ENCODE data around the gene CDKN2D.
"Not testable (repeated sequence)": the region's sequence is repeated elsewhere in the genome, so short reads cannot be mapped to it uniquely, and the experiment has no call there.

The CDKN2D gene

GRCh38 chr19:10551698-10552301, 17.0 kb downstream of the CDKN2D start:
- DNase-seq, result peak; percentile 35

GRCh38 chr19:10551006-10551405, 17.8 kb downstream of the CDKN2D start:
- not testable (repeated sequence) for DNase-seq

GRCh38 chr19:10550336-10550735, 18.4 kb downstream of the CDKN2D start:
- DNase-seq, result no peak

GRCh38 chr19:10549733-10550132, 19.0 kb downstream of the CDKN2D start:
- DNase-seq, result no peak

GRCh38 chr19:10548746-10549276, 20.0 kb downstream of the CDKN2D start:
- no peak for DNase-seq

- DNase-seq, result no peak
These were observed 22.0 kb downstream of the CDKN2D start for GRCh38 chr19:10546817-10547216.

- no peak for DNase-seq
These were observed 24.0 kb downstream of the CDKN2D start for GRCh38 chr19:10544753-10545251.

- no peak for DNase-seq
These were observed 24.5 kb downstream of the CDKN2D start for GRCh38 chr19:10544242-10544752.

- peak; percentile 72 for DNase-seq
These were observed 25.1 kb downstream of the CDKN2D start, which contains the start of gene ATG4D for GRCh38 chr19:10543420-10544241. Gene ATG4D (plus strand): TSS chr19:10543904. CDS start chr19:10544091, 187 bp downstream.

GRCh38 chr19:10543059-10543419, 25.7 kb downstream of the CDKN2D start:
- DNase-seq, result no peak

GRCh38 chr19:10539016-10539415, 29.8 kb downstream of the CDKN2D start:
- not testable (repeated sequence) for DNase-seq

- no peak for DNase-seq
These were observed 30.4 kb downstream of the CDKN2D start for GRCh38 chr19:10538204-10538983.

- DNase-seq, result no peak
These were observed 31.1 kb downstream of the CDKN2D start for GRCh38 chr19:10537668-10538067.

- DNase-seq, result no peak
These were observed 33.2 kb downstream of the CDKN2D start for GRCh38 chr19:10535613-10536012.

GRCh38 chr19:10533646-10534386, 35.0 kb downstream of the CDKN2D start:
- peak; percentile 92 for DNase-seq

- DNase-seq, result no peak
These were observed 36.3 kb downstream of the CDKN2D start for GRCh38 chr19:10532457-10532856.

- DNase-seq, result not testable (repeated sequence)
These were observed 41.9 kb downstream of the CDKN2D start for GRCh38 chr19:10526887-10527286.

- DNase-seq, result no peak
These were observed 43.1 kb downstream of the CDKN2D start for GRCh38 chr19:10525636-10526035.

GRCh38 chr19:10523135-10523636, 45.6 kb downstream of the CDKN2D start:
- DNase-seq, result no peak

GRCh38 chr19:10521461-10522171, 47.2 kb downstream of the CDKN2D start:
- no peak for DNase-seq

Measured in fibroblast of skin of scalp (primary cell).